ENCODE results near the gene TRNP1. TPM values are rescaled to one million over a fixed set of nuclear protein-coding genes. Genes with fewer than 3 reads are reported as not detected.

TRNP1 gene
- total and polyA plus RNA-seq, 12 donors, result 1.4 to 27.8 (median 6.5) TPM

DNA sequence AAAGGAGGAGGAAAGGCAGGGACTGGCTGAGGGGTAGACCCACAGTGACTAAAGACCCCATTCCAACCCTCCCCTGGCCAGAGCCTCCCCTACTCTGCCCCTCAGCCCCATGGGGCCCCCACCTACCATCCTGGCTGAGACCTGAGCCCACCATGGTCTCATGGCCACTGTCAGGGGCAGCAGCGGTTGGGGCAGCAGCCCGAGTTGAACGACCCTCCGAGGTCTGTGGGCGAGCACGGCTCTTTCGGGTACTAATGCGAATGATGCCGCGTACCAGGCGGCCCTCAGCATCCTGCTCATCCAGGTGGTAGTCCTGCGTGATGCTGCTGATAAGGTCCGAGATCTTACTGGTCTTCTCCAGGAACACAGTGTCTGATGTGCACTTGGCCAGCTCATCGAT is 42.3 kb upstream of the TRNP1 start:
- 81 to 100% (median 95%) methylated on average over 3 to 14 of the region's 14 CpGs for WGBS, 4 donors
- intact Hi-C loops (cut with DNase I), result no loop called here

GRCh38 chr1:26951821-26952497 is 41.5 kb upstream of the TRNP1 start:
- WGBS, 4 donors, result 87 to 96% (median 93%) methylated on average over 9 to 24 of the region's 24 CpGs
- H3K4me1 ChIP-seq (replicated peaks in 1 of 2), result peaks cover 4 to 5% of the 10 kb centered on the region in 2 donors
- H3K4me3 ChIP-seq, result no peak overlapping the region
- intact Hi-C loops (cut with DNase I), result no loop called here
- TF ChIP-seq, protein P1, sequence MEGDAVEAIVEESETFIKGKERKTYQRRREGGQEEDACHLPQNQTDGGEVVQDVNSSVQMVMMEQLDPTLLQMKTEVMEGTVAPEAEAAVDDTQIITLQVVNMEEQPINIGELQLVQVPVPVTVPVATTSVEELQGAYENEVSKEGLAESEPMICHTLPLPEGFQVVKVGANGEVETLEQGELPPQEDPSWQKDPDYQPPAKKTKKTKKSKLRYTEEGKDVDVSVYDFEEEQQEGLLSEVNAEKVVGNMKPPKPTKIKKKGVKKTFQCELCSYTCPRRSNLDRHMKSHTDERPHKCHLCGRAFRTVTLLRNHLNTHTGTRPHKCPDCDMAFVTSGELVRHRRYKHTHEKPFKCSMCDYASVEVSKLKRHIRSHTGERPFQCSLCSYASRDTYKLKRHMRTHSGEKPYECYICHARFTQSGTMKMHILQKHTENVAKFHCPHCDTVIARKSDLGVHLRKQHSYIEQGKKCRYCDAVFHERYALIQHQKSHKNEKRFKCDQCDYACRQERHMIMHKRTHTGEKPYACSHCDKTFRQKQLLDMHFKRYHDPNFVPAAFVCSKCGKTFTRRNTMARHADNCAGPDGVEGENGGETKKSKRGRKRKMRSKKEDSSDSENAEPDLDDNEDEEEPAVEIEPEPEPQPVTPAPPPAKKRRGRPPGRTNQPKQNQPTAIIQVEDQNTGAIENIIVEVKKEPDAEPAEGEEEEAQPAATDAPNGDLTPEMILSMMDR (IDR thresholded peaks at IDR 0.05), result no peak
- TF ChIP-seq POLR2A (IDR thresholded peaks at IDR 0.05), result no peak
- no peaks in the 10 kb centered on the region for H3K27me3 ChIP-seq
- no peak overlapping the region for H3K27ac ChIP-seq
- H3K36me3 ChIP-seq (replicated peaks in 1 of 2), result peaks cover 0 to under 1% of the 10 kb centered on the region in 2 donors
- H3K9me3 ChIP-seq (replicated peaks in 1 of 3), result no peaks in the 10 kb centered on the region
- no peak for DNase-seq

More for the DNA sequence above, 42.3 kb upstream of the TRNP1 start:
- Histone ChIP-seq H3K9me3 (replicated peaks in 1 of 3) (no peaks in the 10 kb centered on the region), H3K27ac (no peak overlapping the region), H3K36me3 (replicated peaks in 1 of 2) (peaks cover 0 to 8% of the 10 kb centered on the region in 2 donors), H3K27me3 (no peaks in the 10 kb centered on the region), H3K4me3 (no peak overlapping the region), H3K4me1 (replicated peaks in 1 of 2) (peaks cover 6 to 9% of the 10 kb centered on the region in 2 donors)
- DNase-seq, result no peak
- no peak for TF ChIP-seq POLR2A (IDR thresholded peaks at IDR 0.05)
- TF ChIP-seq, protein P1 (IDR thresholded peaks at IDR 0.05), result no peak

- 92 to 98% (median 96%) methylated on average over 5 of the region's 5 CpGs for WGBS, 4 donors
- intact Hi-C loops (cut with DNase I), result no loop called here
- H3K27me3 ChIP-seq, result no peaks in the 10 kb centered on the region
Observed at GRCh38 chr1:26953374-26953773, 40.1 kb upstream of the TRNP1 start.

DNA sequence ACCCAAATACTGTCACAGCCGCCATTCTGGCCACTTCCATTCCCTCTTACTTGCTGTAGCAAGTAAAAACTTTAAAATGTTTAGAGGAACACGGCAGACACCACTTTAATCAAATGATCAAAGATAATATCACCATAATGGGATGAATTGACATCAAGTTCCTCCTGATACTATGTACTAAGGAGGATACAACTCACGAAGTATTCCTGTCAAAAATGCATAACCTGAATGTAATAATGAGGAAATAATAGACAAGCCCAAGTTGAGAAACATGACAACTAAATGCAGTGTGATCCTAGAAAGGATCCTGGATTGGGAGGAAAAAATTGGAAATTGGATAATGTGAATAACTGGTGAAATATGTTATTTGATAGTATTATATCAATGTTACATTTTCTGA is 37.2 kb upstream of the TRNP1 start:
- Histone ChIP-seq H3K27me3 (peaks cover 10% of the 10 kb centered on the region), H3K4me1 (replicated peaks in 1 of 2) (peaks cover 10 to 12% of the 10 kb centered on the region in 2 donors), H3K4me3 (no peak overlapping the region), H3K27ac (no peak overlapping the region), H3K9me3 (replicated peaks in 1 of 3) (no peaks in the 10 kb centered on the region), H3K36me3 (replicated peaks in 1 of 2) (no peaks in the 10 kb centered on the region)
- DNase-seq, result no peak
- TF ChIP-seq POLR2A (IDR thresholded peaks at IDR 0.05), result no peak
- intact Hi-C loops (cut with DNase I), result no loop called here
- WGBS, 4 donors, result 85 to 90% (median 89%) methylated on average over 3 of the region's 3 CpGs

More at GRCh38 chr1:26953374-26953773, 40.1 kb upstream of the TRNP1 start:
- Histone ChIP-seq H3K9me3 (replicated peaks in 1 of 3) (no peaks in the 10 kb centered on the region), H3K27ac (no peak overlapping the region), H3K4me1 (replicated peaks in 1 of 2) (peaks cover 0 to 2% of the 10 kb centered on the region in 2 donors), H3K4me3 (no peak overlapping the region), H3K36me3 (replicated peaks in 1 of 2) (no peaks in the 10 kb centered on the region)
- DNase-seq, result no peak
- TF ChIP-seq, protein P1 (IDR thresholded peaks at IDR 0.05), result no peak
- no peak for TF ChIP-seq POLR2A (IDR thresholded peaks at IDR 0.05)

DNA sequence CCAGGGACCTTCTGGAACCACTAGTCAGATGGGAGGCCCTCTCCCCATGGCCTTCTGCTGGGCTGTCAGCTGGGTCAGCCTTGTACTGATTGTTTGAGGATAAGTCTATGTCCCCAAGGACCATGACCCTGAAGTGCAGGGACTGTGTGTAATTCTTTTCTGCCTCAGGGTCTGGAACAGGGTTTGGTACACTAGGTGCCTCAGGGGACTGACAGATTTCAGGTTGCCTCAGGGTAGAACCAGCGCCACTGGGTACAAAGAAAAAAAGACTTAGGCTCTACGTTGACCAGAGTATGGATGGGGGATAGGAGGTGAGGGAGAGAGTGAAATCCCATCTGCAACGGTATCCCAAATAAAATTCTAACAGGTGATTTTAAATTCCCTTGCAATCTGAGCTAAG is 36.2 kb upstream of the TRNP1 start:
- TF ChIP-seq, protein P1 (IDR thresholded peaks at IDR 0.05), result no peak
- TF ChIP-seq POLR2A (IDR thresholded peaks at IDR 0.05), result no peak
- Histone ChIP-seq H3K4me1 (replicated peaks in 1 of 2) (peaks cover 10 to 12% of the 10 kb centered on the region in 2 donors), H3K4me3 (no peak overlapping the region), H3K27ac (no peak overlapping the region), H3K27me3 (peaks cover 10% of the 10 kb centered on the region), H3K36me3 (replicated peaks in 1 of 2) (no peaks in the 10 kb centered on the region), H3K9me3 (replicated peaks in 1 of 3) (no peaks in the 10 kb centered on the region)
- 84 to 90% (median 86%) methylated on average over 3 of the region's 3 CpGs for WGBS, 4 donors
- DNase-seq, result no peak
- intact Hi-C loops (cut with DNase I), result no loop called here
